ENCODE measurements around the gene METAP1.
"Not testable (repeated sequence)": the region's sequence is repeated elsewhere in the genome, so short reads cannot be mapped to it uniquely, and the experiment has no call there.

The METAP1 gene

GRCh38 chr4:99102634-99103033, 107.1 kb downstream of the METAP1 start:
- no peak for DNase-seq

GRCh38 chr4:99103166-99103565, 107.6 kb downstream of the METAP1 start:
- no peak for DNase-seq

GRCh38 chr4:99104153-99104552, 108.6 kb downstream of the METAP1 start:
- no peak for DNase-seq

- DNase-seq, result not testable (repeated sequence)
Observed at GRCh38 chr4:99109286-99109685, 113.8 kb downstream of the METAP1 start.

All from islet precursor cell (in vitro differentiated cells).